Ammon's horn (tissue), 1 donor: ENCODE results near the gene TNNI3.
"Not testable (repeated sequence)": the region's sequence is repeated elsewhere in the genome, so short reads cannot be mapped to it uniquely, and the experiment has no call there.

Experiments
- DNase-seq: peaks from one replicate; pipeline ENCODE4 v3.0.0-alpha.2; 2016; ENCODE audit warnings: low spot score

Gene TNNI3

DNA sequence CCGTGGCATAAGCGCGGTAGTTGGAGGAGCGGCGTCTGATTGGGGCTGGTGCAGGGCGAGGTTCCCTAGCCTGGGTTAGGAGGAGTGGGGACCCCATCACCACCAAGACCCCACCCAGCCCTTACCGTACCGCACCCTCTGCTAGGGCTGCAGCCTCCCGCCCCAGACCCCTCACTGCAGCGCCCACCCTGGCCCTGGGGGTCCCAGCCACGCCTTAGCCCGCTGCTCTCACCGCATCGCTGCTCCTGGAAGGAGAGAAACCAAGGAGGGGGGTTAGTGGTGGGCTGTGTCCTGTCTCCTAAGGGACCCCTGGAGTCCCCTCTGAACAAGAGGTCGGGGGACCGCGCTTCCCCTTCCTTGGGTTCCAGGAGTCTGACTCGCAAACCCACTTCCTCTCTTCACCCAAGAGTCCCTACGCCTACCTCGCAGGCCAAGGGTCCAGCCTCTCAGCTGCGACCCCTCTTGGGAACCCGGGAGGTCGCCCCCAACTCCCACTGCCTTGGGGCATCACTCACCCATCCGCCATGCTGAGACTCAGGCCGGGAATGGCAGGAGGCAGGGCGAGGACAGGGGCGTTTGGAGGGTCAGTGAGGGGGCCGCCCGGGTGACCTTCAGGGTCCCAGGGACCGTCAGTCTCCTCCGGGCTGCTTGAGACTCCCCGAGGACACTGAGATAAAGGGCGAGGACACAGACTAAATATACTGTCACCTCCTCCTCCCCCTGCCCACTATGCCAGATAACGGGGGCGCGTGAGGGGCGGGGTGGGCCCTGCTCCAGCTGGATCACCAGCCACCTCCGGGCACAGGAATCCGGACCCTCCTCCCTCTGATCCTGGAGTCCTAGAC is at the start of gene TNNI3:
Gene TNNI3, minus strand, starts transcription at position 669 of the 845 bp plus-strand sequence. Its CDS starts 143 bp downstream, at position 526.
- no peak for DNase-seq

DNA sequence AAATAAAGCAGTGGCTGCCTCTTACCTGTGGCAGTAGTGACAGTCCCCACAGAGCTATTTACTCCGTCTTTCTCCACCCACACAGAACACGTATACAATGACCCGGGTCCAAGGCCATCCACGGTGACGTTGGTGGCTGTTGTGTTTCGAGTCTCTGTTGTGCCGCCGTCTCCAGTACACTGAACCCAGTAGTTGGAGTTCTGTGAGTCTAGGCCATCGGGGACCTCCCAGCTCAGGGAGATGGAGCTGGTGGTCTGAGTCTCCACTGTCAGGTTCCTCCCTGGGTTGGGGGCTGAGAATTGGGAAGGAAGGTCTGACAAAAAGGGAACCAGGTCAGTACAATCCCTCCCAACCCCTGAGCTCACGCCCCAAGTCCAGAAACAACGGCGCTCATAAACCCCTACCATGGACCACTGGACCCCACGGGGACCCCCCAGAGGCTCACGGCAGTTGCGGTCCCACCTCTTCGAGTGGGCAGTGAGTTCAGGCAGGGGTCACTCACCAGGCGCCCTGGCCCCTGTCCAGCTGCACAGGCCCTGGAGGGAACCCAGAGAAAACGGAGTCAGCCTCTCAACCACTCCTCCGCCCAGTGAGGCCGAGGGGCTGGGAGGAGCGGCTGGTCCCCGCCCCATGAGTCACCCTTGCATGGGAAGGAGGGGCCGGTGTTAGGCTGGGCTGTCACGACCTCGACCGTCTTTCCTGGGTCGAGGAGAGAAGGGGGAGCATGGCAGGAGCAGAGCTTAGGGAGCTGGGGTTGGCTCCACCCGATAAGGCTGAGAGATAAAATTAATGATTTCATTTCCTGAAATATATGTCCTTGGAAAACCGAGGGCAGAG is 49.4 kb upstream of the TNNI3 start:
- DNase-seq: peak; percentile 39

DNA sequence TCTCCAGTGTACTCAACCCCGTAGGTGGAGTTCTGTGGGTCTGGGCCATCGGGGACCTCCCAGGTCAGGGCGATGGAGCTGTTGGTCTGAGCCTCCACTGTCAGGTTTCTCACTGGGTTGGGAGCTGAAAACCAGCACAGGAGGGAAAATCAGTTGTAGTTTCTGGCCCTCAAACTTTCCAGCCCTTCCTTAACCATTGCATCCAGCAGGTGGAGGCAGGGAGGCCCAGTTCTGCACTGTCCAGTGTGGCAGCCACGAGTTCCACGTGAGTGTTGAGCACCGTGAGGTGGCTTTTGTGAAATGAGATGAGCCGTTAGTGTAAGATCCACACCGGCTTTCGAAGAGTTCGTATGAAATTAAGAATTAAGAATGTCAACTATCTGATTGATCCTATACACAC is 44.7 kb upstream of the TNNI3 start:
- DNase-seq: not testable (repeated sequence)

DNA sequence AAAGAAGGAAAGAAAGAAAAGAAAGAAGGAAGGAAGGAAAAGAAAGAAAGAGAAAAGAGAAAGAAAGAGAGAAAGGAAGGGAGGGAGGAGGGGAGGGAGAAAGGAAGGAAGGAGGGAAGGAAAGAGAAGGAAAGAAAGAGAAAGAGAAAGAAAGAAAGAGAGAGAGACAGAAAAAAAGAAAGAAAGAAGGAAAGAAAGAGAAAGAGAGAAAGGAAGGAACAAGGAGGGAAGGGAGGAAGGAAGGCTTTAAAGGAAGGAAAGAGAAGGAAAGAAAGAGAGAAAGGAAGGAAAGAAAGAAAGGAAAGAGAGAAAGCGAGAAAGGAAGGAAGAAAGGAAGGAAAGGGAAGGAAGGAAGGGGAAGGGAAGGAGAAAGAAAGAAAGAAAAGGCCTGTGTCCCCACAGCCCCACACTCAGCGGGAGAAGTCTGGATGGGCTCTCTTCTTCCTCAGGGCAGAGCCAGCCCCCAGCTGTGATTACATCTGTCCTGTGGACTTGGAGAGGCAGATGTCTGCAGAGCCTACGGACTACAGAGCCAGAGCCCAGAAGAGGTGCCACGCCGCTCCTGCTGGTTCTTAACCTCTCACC is 42.2 kb upstream of the TNNI3 start:
- DNase-seq: no peak

DNA sequence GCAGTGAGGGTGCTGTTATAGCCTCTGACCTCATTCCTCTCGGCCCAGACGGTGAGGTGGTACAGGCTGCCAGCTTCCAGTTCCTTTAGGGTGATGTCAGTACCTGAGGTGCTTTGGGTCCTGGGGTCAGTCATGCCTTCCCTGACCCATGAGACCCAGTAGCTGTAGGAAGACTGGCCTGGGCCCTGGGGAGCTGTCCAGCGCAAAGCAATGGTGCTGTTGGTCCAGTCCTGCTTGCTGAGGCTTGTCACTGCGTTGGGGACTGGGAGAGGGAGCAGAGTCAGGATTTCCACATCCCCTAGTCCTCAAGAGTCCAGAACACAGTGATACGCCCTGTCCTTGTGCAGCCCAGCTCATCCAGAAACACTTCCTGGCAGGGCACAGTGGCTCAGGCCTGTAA is 41.1 kb upstream of the TNNI3 start:
- DNase-seq: no peak

DNA sequence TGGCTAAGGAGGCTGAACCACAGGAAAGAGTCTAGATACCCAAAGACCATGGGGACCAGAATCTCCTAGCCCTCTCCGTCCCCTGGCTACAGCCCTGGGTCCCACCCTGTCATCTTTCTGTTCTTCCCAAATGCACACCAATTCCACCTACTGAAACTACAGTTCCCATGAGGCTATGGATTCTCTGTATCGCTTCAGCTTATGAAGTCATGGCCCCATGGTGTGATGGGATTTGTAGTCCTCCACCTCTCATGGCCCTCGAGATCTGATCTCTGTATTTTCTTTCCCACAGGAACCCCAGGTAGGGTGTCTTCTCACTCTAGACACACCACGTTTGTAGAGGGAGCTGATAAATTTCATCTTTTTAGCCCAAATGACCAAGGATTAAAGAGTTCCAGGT is 40.0 kb upstream of the TNNI3 start:
- DNase-seq: peak; percentile 49

DNA sequence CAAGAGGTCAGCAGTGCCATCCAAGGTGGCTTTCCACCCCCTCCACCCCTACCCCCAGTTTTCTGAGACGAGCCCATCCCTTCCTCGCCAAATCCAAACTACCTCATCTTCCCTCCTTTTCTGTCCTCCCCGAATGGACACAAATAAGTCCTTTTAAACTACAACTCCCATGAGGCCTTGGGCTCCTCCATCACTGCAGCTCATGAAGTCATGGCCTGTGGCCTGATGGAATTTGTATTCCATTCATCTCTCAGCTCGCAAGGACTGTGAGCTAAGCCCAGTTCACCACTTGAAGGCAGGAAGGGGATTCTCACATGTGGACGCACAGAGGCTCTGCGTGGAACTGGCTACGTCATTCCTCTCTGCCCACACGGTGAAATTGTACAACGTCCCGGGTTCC is 39.3 kb upstream of the TNNI3 start:
- no peak for DNase-seq

DNA sequence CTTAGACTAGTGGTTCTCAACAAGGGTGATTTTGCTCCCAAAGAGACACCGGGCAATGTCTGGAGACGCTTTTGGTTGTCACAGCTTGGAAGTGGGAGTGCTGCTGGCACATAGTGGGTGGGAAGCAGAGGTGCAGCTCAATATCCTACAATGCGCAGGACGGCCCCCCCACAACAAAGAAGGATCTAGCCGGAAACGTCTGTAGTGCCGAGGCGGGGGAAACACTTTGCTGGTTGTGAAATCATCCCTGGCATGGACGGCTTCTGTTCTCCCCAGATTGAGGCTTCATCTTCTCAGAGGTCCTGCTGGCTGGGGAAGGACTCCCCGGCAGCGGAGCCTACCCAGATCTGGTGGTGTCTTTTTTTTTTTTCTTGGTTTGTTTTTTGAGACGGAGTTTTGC is 35.9 kb upstream of the TNNI3 start:
- DNase-seq: peak; percentile 71

DNA sequence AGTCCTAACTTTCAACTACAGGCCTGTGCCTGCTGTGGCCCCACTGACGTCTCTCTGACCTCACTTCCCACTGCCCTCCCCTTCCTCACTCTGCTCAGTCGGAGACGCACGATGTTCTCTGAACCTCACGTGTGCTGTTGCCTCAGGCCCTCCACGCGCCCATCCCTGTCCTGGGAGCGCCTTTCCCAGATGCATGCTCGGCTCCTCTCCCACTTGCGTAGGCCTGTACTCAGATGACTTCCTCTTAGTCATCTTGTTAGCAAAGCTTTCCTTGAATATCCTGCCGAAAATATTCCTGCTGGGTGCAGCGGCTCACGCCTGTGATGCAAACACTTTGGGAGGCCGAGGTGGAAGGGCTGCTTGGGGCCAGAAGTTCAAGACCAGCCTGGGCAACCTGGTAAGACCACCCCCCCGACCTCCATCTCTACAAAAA is 31.9 kb upstream of the TNNI3 start:
- peak; percentile 69 for DNase-seq

DNA sequence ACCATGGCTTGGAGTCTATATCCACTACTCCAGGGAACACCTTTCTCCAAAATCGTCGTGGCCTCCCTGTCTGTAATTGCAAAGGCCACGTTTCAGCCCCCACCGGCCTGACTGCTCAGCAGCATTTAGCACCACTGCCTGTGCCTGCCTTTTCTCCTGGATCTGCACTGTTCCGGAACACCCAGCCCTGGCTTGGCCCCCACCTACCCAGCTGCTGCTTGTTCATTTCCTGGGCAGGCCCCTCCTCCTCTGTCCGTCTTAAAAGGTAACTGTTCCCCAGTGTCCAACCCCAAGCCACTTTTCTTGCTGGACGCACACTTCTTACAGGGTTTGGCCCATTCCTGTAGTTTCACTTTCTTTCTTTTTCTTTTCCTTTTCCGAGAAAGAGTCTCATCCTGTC is 31.1 kb upstream of the TNNI3 start:
- no peak for DNase-seq

DNA sequence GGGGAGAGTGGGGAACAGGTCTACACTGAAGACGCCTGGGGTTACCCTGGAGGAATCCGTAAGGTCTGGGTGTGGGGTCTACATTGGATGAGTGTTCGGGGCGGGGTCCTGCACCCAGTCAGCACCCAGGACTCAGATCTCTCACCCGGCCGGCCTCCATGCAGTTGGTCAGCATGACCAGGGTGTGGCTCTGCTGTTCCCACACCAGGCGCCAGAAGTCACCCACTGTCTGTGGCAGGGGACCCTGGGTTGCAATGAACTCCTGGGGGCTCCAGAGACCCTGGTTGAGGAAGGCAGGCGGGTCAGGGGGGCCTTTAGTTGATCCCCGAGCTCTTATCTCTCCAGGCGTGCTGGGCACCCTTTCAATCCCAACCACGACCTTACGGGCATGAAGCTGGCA is 28.5 kb upstream of the TNNI3 start:
- DNase-seq: no peak

DNA sequence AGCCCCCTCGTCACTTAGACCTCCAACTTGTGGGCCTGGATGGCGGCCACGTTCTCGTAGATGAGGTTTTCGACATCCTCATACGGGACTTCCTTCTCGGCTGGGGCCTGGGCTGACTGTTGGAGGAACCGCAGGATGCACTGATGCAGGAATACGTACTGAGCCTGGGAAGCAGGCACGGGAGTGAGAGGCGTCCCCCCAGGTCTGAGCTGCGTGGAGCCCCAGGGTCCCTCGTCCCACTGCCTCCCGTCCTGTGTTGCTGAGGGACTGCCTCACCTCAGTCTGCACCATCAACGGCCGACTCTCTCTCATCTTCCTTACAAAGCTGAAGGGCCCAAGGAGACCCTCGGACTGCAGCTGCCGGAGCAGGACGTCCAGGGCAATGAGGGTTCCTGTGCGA is 24.2 kb upstream of the TNNI3 start:
- DNase-seq: no peak

DNA sequence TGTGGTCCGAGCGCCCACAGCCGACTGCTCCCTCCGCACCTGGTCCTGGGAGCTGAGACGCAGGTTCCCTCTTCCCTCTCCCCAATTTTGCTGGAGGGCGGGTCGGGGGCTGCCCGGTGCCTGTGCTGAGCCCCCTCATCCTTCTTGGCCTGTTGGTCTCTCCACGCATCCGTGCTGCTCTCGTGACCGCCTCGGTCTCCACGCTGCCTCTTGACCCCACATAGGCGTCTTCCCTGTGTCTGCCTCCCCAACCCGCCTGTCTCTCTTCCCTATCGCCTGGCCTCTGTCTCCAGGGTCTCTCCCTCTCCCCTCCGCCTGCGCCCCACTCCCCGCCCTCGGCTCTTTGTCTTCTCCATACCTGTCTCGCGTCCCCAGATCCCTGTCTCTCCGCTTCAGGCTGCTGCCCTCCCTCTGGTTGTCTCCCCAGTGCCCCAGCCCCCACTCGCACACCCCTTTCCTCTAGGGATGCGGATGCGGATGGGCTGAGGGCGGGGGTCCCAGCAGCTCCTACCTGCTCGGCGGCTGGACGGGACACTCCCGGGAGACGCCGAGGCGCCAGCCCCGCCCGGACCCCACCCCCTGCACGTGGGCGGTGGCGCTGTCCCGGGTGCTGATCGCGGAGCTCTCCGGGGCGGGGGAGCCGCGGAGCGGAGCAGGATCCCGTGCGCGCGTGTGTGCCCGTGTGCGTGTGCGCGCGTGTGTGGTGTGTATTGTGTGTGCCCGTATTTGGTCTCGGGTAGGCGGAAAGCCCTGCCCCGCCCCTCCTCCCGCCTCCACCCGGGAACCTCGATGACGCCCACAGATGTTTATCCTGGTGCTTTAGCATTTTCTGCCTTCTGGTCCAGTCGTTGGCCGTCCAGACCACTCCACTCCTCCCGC is 22.3 kb upstream of the TNNI3 start, which contains the start of gene SYT5:
Gene SYT5, minus strand, starts transcription at position 684 of the 879 bp plus-strand sequence. CDS start 1,248 bp downstream, outside the sequence.
- DNase-seq: no peak

DNA sequence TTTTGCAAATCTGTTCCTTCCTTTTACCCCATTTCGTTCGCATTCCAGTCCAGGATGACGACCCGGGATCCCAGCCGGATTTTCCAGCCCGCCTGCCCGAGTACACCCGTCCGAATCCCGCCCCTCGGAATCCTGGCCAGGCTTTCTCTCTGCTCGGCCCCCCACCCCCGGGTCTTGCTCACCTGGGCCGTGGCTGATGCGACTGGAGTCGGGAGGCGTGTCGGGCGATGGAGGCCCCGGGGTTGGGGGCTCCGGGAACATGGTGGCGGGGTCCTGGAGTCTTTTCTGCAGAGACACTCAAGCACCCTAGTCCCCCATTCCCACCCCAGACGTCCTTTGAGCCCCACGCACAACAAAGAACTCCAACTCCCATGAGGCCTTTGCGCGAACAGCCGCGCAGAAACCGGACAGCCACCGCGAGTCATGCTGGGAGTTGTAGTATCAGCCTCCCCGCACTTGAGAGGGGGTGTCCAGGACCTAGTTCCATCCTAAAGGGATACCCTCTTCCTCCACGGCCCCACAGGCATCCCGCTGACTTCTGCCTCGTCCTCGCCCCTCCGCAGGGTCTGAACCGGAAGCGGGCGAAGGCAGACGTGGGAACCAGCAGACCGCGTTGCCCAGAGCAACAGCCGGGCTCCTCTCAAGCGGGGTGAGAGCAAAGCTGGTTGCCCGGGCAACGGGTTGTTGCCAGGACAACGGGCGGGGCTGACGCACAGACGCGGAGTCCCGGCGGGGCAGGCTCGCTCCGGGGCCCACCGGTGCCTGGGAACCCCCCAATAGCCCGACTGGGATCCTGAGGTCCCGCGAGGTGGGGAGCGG is 21.5 kb upstream of the TNNI3 start:
- DNase-seq: peak; percentile 86

DNA sequence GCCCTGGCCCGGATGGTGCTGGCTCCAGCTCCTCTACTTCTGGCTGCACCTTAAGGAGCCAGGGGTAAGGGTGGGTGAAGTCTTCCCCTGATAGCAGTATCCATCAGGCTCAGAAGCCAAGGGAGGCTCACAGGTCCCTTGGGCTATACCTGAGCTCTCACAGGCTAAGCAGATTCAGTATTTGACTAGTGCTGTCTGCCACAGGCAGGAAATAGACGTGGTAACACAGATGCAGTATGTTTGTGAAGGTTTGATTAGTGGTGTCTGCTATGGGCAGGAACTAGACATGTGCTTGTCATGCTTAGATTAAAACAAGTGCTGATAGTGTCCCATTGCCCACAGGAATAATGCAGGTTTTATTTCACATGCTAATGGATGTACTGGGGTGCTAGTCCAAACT is 18.5 kb upstream of the TNNI3 start:
- DNase-seq: no peak

DNA sequence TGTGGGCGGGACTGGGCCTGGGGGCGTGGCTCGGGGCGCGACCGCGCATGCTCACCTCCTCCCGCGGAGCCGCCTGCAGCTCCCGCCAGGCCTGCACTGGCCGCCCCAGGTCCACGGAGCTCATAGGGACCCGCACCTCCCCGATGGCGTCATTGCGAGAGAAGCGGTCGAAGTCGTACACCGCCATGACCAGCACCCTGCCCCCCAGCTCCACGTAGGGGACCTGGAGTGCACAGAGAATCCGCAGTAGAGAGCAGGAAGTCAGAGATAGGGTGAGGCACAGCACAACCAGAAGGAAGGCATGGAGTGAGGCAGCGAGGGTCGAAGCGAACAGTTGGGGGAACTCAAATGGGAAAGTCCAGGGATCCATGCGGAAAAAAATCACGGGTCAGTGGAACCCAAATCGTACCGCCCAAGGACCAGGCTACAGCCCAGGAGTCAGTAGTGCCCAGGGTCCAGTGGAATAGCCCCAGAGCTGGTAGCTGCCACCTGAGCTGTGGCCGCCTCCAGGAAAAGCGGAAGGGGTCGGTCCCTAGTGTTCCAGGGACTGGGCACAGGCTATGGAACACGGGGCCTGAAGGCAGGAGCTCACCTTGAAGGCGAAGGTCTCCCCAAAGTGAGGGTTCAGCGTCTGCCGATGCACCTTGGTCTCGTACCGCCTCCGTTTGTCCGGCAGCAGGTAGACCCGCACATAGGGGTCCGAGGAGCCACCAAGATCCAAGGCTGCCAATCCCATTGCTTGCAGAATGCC is 17.8 kb upstream of the TNNI3 start:
- no peak for DNase-seq

DNA sequence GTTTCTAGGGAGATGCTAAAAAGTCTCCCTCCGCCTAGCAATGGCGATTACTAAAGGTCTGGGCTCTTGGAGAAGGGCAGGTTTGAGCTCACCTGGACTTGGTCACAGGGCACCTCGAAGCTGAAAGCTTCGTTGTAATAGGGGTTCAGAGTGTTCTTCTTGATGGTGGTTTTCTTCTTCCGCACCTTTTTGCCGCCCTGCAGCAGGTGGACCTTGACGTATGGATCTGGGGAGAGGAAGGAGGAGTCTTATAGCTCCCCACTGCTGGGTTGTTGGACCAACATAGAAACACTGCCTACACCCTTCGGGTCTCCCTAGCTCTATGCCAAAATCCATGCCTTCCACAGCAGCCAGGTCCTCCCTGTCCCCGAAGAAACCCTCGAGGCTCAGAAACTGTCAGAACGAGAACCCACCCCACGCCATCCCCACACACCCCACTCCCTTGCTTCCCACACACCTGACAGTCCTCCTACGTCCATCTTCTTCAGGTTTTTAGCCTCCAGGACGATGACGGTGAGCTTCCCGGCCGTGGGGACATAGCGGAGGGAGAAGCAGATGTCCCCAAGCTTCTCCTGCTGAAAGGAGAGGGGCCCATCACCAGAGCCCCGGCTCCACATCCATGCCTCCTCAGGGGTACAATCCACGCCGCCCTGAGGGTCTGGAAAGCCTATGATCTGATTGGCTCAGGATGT is 17.0 kb upstream of the TNNI3 start:
- no peak for DNase-seq

DNA sequence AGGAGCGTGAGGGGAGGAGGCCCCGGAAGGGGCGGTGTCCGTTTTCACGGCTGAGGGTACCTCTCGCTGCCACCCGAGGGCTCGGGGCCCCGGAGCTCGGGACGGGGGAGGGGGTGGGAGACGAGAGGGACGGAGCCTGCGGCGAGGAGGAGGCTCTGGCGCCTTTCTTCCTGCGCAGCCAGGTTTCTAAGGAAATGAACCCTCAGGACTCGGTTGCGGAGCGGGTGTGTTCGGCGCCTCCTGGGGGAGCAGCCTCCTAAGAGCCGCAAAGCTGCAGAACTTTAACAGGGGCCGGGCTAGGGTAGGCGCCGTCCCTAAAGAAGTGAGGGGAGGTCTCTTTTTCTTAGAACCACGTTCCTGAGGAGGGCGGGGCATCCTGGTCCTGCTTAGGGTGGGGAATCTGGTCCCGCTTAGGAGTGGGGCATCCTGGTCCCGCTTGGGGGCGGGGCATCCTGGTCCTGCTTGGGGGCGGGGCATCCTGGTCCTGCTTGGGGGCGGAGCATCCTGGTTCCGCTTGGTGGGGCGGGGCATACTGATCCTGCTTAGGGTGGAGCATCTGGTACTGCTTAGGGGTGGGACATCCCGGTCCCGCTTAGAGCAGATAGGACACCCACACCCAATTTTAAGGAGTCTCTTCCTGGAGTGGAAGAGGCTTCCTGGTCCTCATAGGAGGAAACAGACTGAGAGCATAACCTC is 16.3 kb upstream of the TNNI3 start:
- DNase-seq: no peak
